ENCODE results near the gene TMEM100. TPM values are rescaled to one million over a fixed set of nuclear protein-coding genes. Genes with fewer than 3 reads are reported as not detected.

The TMEM100 gene
- polyA plus RNA-seq, 3 donors = 63.5 to 68.9 (median 65.0) TPM

- peak in 8 of 11 donors; percentile 77 to 89 (median 82) for DNase-seq (ENCODE audit: extremely low read depth in 1 of 11, low read depth in 9 of 11, low spot score in 4 of 11)
Measured at GRCh38 chr17:55750750-55751657, 28.3 kb upstream of the TMEM100 start, which contains the start of gene PCTP. Gene PCTP (plus strand): TSS chr17:55751051. CDS start chr17:55751104, 53 bp downstream.

DNA sequence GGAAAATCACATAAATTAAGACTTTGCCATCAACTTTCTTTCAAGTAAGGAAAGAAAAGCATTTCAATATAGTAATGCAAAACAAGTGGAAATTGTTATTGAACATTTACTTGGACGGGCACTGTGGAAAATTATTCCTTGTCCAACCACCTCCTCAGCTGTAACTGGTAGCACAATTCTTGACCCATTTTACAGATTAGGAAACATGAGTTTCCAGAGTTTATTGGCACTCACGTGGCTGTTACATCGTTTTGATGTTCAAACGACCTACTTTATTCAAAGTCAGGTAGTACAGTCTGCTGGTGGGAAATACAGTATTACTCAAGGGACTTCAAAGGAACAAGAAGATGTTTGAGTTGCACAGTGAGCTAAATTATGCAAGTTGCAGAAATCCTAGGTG, 27.3 kb upstream of the TMEM100 start:
- no peak for DNase-seq (ENCODE audit: extremely low read depth in 1 of 11, low read depth in 9 of 11, low spot score in 4 of 11)

GRCh38 chr17:55748841-55749240, 26.2 kb upstream of the TMEM100 start:
- DNase-seq (ENCODE audit: extremely low read depth in 1 of 11, low read depth in 9 of 11, low spot score in 4 of 11) = no peak

- DNase-seq (ENCODE audit: extremely low read depth in 1 of 11, low read depth in 9 of 11, low spot score in 4 of 11) = no peak
Measured at GRCh38 chr17:55747209-55747608, 24.5 kb upstream of the TMEM100 start.

- no peak for DNase-seq (ENCODE audit: extremely low read depth in 1 of 11, low read depth in 9 of 11, low spot score in 4 of 11)
Measured at GRCh38 chr17:55746466-55746865, 23.8 kb upstream of the TMEM100 start.

- DNase-seq (ENCODE audit: extremely low read depth in 1 of 11, low read depth in 9 of 11, low spot score in 4 of 11) = no peak
Measured at GRCh38 chr17:55745258-55745657, 22.6 kb upstream of the TMEM100 start.

- no peak for DNase-seq (ENCODE audit: extremely low read depth in 1 of 11, low read depth in 9 of 11, low spot score in 4 of 11)
Measured at GRCh38 chr17:55743103-55743679, 20.5 kb upstream of the TMEM100 start.

DNA sequence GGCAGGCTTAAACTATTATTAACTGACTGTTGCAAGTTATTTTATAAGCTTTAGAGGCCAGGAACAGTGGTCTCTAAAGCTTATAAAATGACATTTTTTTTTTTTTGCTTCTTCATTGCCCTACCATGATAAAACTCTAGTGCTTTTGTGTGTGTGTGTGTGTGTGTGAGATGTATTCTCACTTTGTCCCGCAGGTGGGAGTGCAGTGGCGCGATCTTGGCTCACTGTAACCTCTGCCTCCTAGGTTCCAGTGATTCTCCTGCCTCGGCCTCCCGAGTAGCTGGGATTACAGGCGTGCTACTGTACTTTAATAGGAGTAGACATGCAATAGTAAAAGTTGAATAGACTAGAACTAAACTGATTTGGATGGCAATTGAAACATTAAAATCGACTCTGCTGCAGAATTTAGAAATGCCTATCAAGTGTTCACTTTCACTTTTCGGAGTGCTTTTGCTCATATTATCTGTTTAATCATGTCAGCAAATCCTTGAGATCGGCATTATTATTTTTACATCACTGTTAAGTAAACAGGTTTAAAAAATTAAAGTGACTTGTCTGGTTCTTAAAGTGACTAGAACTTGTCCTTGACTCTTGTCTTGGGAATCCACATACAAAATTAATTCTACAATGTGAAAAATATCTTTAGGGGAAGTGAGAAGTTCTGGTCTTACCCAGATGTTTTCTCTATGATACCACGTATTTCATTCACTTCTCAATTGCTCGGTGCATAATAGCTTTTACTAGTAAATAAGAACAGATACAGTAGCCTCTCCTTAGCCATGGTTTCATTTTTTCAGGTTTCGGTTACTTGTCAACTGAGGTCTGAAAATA, 19.8 kb upstream of the TMEM100 start:
- DNase-seq (ENCODE audit: extremely low read depth in 1 of 11, low read depth in 9 of 11, low spot score in 4 of 11) = no peak

DNA sequence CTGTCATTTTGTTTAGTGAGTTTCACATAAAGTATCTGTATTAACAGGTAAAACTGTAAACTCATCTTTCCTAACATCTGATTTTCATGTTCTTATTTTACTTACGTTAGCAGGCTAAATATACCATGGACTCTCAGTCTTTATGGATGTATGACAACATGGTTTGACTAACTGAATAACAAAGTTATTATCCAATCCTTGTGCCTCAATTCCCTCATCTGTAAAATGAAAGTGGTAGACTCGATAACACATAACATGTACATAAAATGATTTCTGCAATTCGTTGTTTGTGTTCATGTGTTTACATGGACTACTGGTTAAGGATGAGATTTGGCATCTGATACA, 18.7 kb upstream of the TMEM100 start:
- DNase-seq (ENCODE audit: extremely low read depth in 1 of 11, low read depth in 9 of 11, low spot score in 4 of 11) = no peak

- peak in 2 of 11 donors; percentile 46 to 62 for DNase-seq (ENCODE audit: extremely low read depth in 1 of 11, low read depth in 9 of 11, low spot score in 4 of 11)
Measured at GRCh38 chr17:55740511-55741355, 18.1 kb upstream of the TMEM100 start.

DNA sequence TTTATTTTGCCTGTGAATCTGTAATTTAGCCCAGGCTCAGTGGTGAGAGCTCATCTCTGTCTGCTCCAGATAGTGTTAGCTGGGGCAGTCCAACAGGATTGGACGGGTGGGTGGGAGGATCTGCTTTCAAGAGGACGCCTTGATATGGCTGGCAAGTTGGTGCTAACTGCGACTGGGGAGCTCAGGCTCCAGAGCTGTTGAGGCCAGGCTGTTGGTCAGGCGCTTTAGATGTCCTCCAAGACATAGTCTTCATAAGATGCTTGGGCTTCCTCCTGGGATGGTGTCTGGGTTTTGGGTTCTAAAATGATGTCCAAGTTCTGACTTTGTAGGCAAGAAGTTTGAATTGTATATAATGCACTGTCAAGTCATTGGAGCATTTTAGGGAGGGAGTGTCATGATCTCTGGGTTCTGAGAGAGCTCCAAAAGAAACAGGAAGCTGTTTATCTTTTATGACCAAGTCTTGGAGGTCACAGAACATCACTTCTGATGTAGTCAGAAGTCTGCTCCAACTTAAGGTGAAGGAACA, 15.4 kb upstream of the TMEM100 start:
- no peak for DNase-seq (ENCODE audit: extremely low read depth in 1 of 11, low read depth in 9 of 11, low spot score in 4 of 11)

DNA sequence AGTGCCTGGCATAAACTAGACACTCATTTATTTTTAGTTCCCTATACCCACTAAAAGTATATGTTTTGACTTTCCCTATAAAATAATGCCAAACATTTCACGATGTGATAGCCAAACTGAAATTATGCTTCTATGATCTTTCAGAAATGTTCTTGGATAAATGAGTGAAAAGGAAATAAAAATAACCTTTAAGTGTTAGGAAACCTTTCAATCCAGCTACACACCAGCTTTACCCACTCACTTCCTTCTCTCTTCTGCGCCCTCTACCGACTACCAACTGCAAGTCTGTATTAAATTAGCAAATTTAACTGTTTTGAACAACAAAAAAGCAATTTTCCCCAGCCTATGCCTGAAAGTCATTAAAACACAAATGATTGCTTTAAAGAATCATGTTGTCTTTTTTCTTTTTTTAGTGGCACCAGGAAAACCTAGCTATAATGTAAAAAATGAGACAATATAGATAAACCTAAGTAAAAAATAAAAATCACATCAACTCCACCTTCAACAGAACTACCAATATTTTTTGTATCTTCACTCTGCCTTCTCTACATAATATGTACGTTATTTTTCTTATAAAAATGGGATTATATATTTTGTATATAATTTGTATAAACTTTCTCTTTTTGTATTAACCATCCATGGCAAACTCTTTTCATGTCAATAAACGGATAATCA, 13.2 kb upstream of the TMEM100 start:
- no peak for DNase-seq (ENCODE audit: extremely low read depth in 1 of 11, low read depth in 9 of 11, low spot score in 4 of 11)

GRCh38 chr17:55734128-55734781, 11.6 kb upstream of the TMEM100 start:
- no peak for DNase-seq (ENCODE audit: extremely low read depth in 1 of 11, low read depth in 9 of 11, low spot score in 4 of 11)

DNA sequence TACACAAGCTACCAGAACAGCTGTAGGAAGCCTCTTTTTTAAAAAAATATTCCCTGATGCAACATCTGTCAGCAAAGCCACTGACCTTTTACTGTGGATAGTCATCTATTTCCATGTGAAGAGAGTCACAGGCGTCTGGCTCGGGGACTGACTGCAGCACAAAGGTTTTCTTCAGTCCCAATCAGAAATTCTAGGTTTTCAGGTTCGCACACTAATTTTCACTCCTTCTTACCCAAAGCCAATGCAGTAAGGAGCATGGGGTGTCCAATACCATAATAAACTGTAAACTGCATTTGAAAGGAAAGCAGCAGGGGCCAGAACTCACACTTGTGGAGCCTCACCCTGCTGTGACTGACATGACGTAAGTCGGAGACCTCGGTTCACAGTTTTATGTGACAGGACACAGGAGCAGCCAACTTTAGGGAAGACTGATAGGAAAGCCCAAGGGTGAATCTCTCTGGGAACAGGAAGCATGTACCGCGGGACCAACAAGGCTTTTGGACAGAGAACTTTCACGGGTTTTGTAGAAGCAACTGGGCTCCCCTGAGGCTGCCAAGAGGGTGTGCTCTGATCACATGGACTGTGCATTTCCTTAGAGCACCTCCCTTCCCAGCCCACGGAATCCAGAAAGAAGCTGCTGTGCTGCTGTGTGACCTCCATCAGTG, 9.1 kb upstream of the TMEM100 start:
- no peak for DNase-seq (ENCODE audit: extremely low read depth in 1 of 11, low read depth in 9 of 11, low spot score in 4 of 11)

DNA sequence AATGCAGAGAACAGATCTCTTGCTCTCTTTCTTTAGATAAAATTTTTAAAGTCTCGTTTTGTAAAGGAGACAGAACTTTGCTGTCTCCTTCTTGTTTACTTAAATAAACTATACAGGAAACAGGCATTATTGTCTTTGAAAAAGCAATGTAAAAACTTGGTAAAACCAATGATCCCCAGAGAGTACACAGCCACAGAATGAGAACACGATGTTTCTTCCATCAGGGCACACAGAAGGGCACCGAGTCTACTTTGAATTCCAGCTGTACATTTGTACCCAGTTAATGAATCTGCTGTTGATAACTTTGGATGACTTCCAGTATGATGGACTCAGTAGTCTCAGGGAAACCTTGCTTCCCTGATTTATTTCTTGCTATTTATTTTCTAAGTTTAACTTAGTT, 8.1 kb upstream of the TMEM100 start:
- DNase-seq (ENCODE audit: extremely low read depth in 1 of 11, low read depth in 9 of 11, low spot score in 4 of 11) = no peak

DNA sequence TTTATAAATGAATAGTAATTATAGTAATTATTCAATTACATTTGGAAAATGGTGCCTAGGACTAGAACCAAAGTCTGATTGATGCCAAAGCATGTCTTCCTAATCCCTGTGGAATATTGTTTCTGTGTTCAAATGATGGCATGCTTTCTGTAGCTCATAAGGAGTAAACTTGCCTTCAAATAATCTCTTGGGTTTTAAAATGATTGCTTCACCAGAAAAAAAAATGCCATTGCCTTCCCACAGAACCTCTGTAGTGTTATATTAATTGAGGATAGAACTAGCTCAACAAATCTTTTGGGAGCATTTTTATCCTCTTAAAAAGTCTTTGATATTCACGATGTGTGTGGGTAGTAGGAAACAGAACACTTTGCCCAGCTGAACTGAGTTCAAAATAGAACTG, 7.7 kb upstream of the TMEM100 start:
- DNase-seq (ENCODE audit: extremely low read depth in 1 of 11, low read depth in 9 of 11, low spot score in 4 of 11) = no peak

DNA sequence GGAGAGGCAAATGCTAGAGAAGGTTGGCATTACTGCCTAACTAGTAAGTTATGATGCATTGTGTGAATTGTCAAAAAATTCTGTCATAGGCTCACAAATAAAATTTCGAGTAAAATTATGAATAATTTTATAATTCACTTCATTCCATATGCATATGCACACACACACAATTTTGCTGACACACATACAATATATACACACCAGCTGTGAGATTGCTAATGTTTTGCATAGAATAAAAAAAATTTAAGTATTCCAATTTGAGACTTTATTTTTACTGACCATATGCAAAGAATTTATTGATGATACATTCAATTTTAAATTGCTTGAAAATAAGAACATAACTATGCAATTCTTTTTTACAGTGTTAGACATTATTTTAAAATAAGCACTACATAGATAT, 6.8 kb upstream of the TMEM100 start:
- no peak for DNase-seq (ENCODE audit: extremely low read depth in 1 of 11, low read depth in 9 of 11, low spot score in 4 of 11)

Data from renal cortex interstitium (tissue), 11 donors.